ENCODE measurements around the gene STAT5B. TPM values are rescaled to one million over a fixed set of nuclear protein-coding genes. Genes with fewer than 3 reads are reported as not detected.
"Not testable (repeated sequence)": the region's sequence is repeated elsewhere in the genome, so short reads cannot be mapped to it uniquely, and the experiment has no call there.

Gene STAT5B
- total and polyA plus RNA-seq, 2 of the 8 experiments (the other 6 are each of a cell fraction or from before 2014, with no cell fraction given) = 35.3 to 52.6 TPM

DNA sequence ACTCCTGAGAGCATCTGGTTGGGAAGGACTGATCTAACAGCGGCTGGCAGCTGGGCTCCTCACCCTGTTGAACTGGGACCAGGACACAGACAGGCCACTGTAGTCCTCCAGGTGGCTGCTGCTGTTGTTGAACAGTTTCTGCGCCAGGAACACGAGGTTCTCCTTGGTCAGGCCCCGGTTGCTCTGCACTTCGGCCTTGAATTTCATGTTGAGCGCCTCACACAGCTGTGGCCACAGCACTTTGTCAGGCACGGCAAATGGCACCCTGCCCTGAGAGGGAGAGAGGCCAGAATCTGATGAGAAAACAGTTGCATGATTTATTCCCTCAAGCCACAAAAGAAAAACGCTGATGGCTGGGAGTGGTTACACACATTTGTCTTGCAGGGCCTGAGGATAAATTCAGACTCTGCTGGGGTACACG lies 64.3 kb downstream of the STAT5B start:
- not testable (repeated sequence) for H3K9ac ChIP-seq (replicated peaks in 1 of 4; ENCODE audit: extremely low read depth in 1 of 4, low read depth in 3 of 4, low read length in 3 of 4); H4K20me1 ChIP-seq (replicated peaks in 1 of 2; ENCODE audit: control insufficient read depth in 1 of 2, insufficient read depth in 2 of 2, low read length in 2 of 2); H3K23me2 ChIP-seq (ENCODE audit: low read depth, low read length); H2BK120ac ChIP-seq (replicated peaks; ENCODE audit: low read depth, low read length); H2BK15ac ChIP-seq (ENCODE audit: low read length); H3K4me2 ChIP-seq (ENCODE audit: insufficient read depth in 1 of 2, low read depth in 2 of 2, low read length in 2 of 2); H2AK5ac ChIP-seq (ENCODE audit: low read depth, low read length); H3K9me3 ChIP-seq (ENCODE audit: insufficient read depth in 2 of 2, low read depth in 1 of 2, low read length in 1 of 2); H2AFZ ChIP-seq (ENCODE audit: low read length); H4K5ac ChIP-seq (ENCODE audit: insufficient read length, low read depth, low read length); H3K18ac ChIP-seq (ENCODE audit: extremely low read depth, low read length); H3K79me1 ChIP-seq (ENCODE audit: low read depth, low read length); H3K79me2 ChIP-seq (ENCODE audit: control insufficient read depth in 1 of 2, insufficient read depth in 2 of 2, low read length in 2 of 2); FAIRE-seq; H3K4me3 ChIP-seq (ENCODE audit: extremely low read depth in 1 of 4, insufficient read depth in 2 of 4, low read depth in 3 of 4, low read length in 4 of 4); H2BK5ac ChIP-seq (ENCODE audit: low read depth, low read length); H3K14ac ChIP-seq (ENCODE audit: insufficient read length); H3K27me3 ChIP-seq (replicated peaks in 1 of 4; ENCODE audit: control insufficient read depth in 3 of 4, extremely low read depth in 1 of 4, insufficient read depth in 3 of 4, low read length in 3 of 4); H4K91ac ChIP-seq (replicated peaks; ENCODE audit: insufficient read length, low read length); DNase-seq (ENCODE audit: low read depth in 1 of 2, low spot score in 2 of 2); H2BK20ac ChIP-seq (ENCODE audit: low read length); H4K8ac ChIP-seq (ENCODE audit: extremely low read depth, insufficient read depth, low read length); H3K4me1 ChIP-seq (replicated peaks in 1 of 4; ENCODE audit: control insufficient read depth in 3 of 4, insufficient read depth in 4 of 4, low read length in 3 of 4); H3K56ac ChIP-seq (replicated peaks; ENCODE audit: insufficient read length, low read depth, low read length); H3K4ac ChIP-seq (replicated peaks; ENCODE audit: insufficient read length, low read depth, low read length); H3K23ac ChIP-seq (ENCODE audit: insufficient read length); H2BK12ac ChIP-seq (ENCODE audit: low read depth, low read length); H3K27ac ChIP-seq (ENCODE audit: low read depth, low read length)
- H3K36me3 ChIP-seq (ENCODE audit: control insufficient read depth in 2 of 4, insufficient read depth in 4 of 4, low read length in 3 of 4) = peaks cover 5 to 46% (median 26%) of the 10 kb centered on the region in 4 experiments; a peak in 6 of 8 replicates
- WGBS, 2 experiments (ENCODE audit: extremely low coverage in 1 of 2, insufficient coverage in 1 of 2, insufficient read length in 1 of 2, insufficient replicate concordance in 2 of 2, low coverage in 1 of 2, low lambda C conversion rate in 2 of 2, missing lambda C conversion rate in 1 of 2) = 89% methylated on average over 9 of the region's 9 CpGs; no CpG with 5 or more reads in 1 of the 2 experiments
- POLR2A ChIA-PET (ENCODE audit: partially characterized antibody) = interaction anchor here (1.3 kb wide), 1 partner anchor 11 kb away, joined by 3 read pairs; no protein-coding TSS in a partner anchor
- CTCF ChIA-PET (ENCODE audit: partially characterized antibody) = interaction anchor here (2.5 to 3.5 kb wide), 2 partner anchors 10 to 12 kb away, joined by 11 to 24 read pairs; no protein-coding TSS in a partner anchor

Measured in H1 (cell line).